Mucosa of descending colon (tissue), 3 donors: ENCODE data around the gene PLD2. TPM values are rescaled to one million over a fixed set of nuclear protein-coding genes. Genes with fewer than 3 reads are reported as not detected.
"Not testable (repeated sequence)": the region's sequence is repeated elsewhere in the genome, so short reads cannot be mapped to it uniquely, and the experiment has no call there.

Experiments
- ATAC-seq: fragments of 200-7000 bp; cut with Tn5 transposase; one replicate; pipeline ENCODE4 v1.9.1; 2020; ENCODE audit warnings: mild to moderate bottlenecking, moderate library complexity
- DNase-seq, 3 donors: peaks; one replicate each; pipeline ENCODE4 v3.0.0-alpha.2; 2020
- H3K36me3 ChIP-seq: fragments of 200-600 bp; one replicate; pipeline ENCODE4 v1.8.0; 2021; ENCODE audit warnings: low read depth, mild to moderate bottlenecking
- H3K4me1 ChIP-seq: fragments of 200-600 bp; one replicate; pipeline ENCODE4 v1.8.0; 2021; ENCODE audit warnings: low read depth, mild to moderate bottlenecking
- H3K4me3 ChIP-seq: fragments of 200-600 bp; one replicate; pipeline ENCODE4 v1.8.0; 2021; ENCODE audit warnings: mild to moderate bottlenecking
- H3K9me3 ChIP-seq: fragments of 200-600 bp; one replicate; pipeline ENCODE4 v1.8.0; 2021; ENCODE audit warnings: mild to moderate bottlenecking
- intact Hi-C, 2 donors: fragments of 100-400 bp; cut with DNase I in 1 of 2; cut with micrococcal nuclease in 1 of 2; formaldehyde crosslinking; loops; one replicate each; pipeline versions ENCODE4 v1.11.0 to v1.11.1; 2022; cut with DNase I, micrococcal nuclease
- total RNA-seq, 3 donors: library from RNA; stranded (reverse); fragmentation: NEBNext Ultra II Directional in 2 of 3; extraction: Animal tissue kit (Norgen Biotek cat#: 25700) in 2 of 3; gene quantifications; one replicate each; pipeline versions ENCODE4 v1.2.1 to v1.2.4, GENCODE V29; 2021 to 2023
- TF ChIP-seq, protein P1 (sequence below): fragments of 200-600 bp; IDR thresholded peaks from one replicate; pipeline ENCODE4 v1.8.0; 2022; ENCODE audit warnings: antibody characterized with exemption, mild to moderate bottlenecking
- donor health status: DM: no; HTN: no; CAD: no; lungs with moderate emphysema.
- donor health status: DM: no; HTN: no; CAD: no.
- donor health status: DM: no; HTN: yes; CAD: no.

Gene PLD2
- total RNA-seq, 3 donors from 2014 or later: 24.4 to 29.8 (median 29.2) TPM

GRCh38 chr17:4827399-4827798, 20.4 kb downstream of the PLD2 start:
- Histone ChIP-seq H3K4me3 (no peak overlapping the region), H3K4me1 (no peaks in the 10 kb centered on the region), H3K36me3 (no peaks in the 10 kb centered on the region), H3K9me3 (no peaks in the 10 kb centered on the region)
- intact Hi-C loops: no loop called here
- TF ChIP-seq, protein P1, sequence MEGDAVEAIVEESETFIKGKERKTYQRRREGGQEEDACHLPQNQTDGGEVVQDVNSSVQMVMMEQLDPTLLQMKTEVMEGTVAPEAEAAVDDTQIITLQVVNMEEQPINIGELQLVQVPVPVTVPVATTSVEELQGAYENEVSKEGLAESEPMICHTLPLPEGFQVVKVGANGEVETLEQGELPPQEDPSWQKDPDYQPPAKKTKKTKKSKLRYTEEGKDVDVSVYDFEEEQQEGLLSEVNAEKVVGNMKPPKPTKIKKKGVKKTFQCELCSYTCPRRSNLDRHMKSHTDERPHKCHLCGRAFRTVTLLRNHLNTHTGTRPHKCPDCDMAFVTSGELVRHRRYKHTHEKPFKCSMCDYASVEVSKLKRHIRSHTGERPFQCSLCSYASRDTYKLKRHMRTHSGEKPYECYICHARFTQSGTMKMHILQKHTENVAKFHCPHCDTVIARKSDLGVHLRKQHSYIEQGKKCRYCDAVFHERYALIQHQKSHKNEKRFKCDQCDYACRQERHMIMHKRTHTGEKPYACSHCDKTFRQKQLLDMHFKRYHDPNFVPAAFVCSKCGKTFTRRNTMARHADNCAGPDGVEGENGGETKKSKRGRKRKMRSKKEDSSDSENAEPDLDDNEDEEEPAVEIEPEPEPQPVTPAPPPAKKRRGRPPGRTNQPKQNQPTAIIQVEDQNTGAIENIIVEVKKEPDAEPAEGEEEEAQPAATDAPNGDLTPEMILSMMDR: no peak
- ATAC-seq (no peak), DNase-seq (no peak)

DNA sequence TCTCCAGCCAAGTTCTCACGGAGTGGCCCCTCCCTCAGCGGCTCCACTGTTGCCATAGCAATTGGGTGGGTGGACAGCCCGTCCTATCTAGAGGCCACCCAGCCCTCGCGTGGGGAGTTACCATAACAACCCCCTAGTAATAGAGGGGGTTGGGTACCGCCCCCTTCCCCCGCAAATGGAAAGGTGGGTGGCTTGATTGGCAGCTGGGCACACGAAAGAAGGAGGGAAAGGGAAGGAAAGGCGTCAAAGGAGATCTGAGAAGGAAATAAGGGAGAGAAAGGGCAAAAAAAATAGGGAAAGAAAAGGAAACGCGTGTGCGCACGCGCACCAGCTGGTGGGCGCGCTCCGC, 25.9 kb downstream of the PLD2 start:
- peak overlapping the region; percentile 91 for H3K4me3 ChIP-seq
- intact Hi-C loops, H3K36me3 ChIP-seq, DNase-seq, ATAC-seq, H3K9me3 ChIP-seq: not testable (repeated sequence)
- H3K4me1 ChIP-seq: peaks cover 23% of the 10 kb centered on the region

DNA sequence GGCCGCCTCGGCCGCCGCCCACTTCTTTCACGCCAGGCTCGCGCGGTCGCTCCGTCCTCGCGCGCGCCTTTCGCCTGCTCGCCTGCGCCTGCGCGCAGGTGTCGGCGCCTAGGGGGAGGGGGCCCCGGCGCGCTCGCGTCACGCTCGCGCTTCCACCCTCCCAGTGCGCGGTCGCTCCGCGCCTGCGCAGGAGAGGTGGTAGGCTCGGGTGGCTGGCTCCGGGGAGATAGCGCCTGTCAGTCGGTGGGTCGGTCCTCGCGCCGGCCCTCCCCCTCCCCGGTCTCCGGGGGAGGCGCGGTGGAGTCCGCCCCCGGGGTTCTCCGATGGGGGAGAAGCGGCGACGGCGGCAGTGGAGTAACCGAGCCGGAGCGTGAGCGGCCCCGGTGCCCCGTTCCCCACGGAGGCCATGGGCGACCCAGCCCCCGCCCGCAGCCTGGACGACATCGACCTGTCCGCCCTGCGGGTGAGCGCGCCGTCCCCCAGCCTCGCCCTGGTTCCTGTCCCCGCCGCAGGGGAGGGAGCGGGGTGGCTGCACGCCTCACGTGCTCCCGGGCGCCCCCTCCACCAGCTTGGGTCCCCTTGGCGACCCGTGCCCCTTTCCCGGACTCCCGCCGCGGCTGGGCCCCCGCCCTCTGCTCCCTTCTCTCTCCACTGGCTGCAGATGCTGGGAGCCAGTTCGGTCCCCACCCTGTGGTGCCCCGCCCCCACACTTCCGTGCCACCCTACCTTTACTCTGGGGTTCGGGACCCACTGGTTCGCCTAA, 26.4 kb downstream of the PLD2 start, which contains the start of gene MINK1:
MINK1 (plus strand) TSS at position 163 of the 763 bp plus-strand sequence; CDS start at position 407, 244 bp downstream.
- H3K4me1 ChIP-seq: peaks cover 23% of the 10 kb centered on the region
- TF ChIP-seq, protein P1: no peak
- ATAC-seq (peak; percentile 93), DNase-seq (peak; percentile 86 to 95 (median 94))
- H3K9me3 ChIP-seq: no peaks in the 10 kb centered on the region
- H3K4me3 ChIP-seq: peak within 1 kb of the TSS; percentile 91
- intact Hi-C loops: no loop called here
- H3K36me3 ChIP-seq: no peaks in the 10 kb centered on the region

DNA sequence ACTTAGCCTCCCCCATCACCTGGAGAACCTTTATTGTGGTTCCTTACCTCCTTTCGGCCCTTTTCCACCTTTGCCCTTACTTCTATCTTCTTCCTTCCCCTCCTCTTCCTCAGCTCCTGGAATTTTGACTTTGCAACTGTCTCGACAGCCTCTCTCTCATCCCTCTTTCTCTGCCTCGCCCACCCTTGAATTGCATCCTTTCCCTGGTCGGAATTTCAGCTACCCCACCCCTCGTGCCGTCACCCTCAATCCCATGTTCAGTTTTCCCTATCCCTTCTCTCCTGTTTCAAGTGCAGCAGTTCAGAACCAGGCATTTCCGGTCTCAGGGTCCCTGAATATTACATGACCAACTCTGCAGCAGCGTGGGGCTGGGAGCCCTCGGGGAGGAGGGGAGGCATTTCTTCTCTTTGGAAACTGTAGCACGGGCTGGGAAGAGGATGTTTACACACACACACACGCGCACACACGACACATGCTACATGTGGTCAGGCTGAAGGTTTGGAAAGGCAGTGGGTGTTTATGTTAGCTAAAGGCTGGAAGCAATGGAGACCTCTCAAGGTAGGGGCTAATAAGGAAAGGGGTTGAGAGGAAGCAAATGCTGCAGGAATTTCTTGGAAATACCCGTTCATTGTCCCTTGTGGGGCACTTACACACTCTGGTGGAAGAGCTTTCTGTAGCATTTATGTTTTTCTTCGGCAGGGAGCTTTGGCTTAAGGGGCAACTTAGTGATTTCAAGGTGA, 27.2 kb downstream of the PLD2 start:
- intact Hi-C loops: no loop called here
- peaks cover 23% of the 10 kb centered on the region for H3K4me1 ChIP-seq
- H3K36me3 ChIP-seq: no peaks in the 10 kb centered on the region
- TF ChIP-seq, protein P1: no peak
- H3K9me3 ChIP-seq: no peaks in the 10 kb centered on the region
- DNase-seq (peak in 2 of 3 donors; percentile 55 to 60), ATAC-seq (peak; percentile 21)
- H3K4me3 ChIP-seq: peak overlapping the region; percentile 91

DNA sequence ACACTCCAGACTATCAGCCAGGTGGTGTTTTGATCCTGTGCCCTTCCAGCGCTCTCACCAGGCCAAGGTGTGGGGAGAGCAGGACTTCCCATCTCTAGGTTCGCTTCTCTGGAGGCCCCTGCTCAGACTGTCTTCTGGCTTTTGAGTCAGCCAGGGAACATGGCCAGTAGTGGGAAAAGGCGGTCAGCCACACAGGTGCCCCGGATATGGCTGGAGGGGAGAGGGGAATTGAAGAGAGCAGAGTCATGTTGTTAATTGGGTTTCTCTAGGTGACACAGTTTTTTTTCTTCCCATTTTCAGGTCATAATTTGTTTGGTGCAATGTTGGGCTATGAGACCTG, 27.7 kb downstream of the PLD2 start:
- DNase-seq: peak in 2 of 3 donors; percentile 30 to 47
- peak; percentile 8 for ATAC-seq
- H3K36me3 ChIP-seq: no peaks in the 10 kb centered on the region
- H3K9me3 ChIP-seq: no peaks in the 10 kb centered on the region
- no peak overlapping the region for H3K4me3 ChIP-seq
- intact Hi-C loops: no loop called here
- TF ChIP-seq, protein P1: no peak
- H3K4me1 ChIP-seq: peaks cover 27% of the 10 kb centered on the region

DNA sequence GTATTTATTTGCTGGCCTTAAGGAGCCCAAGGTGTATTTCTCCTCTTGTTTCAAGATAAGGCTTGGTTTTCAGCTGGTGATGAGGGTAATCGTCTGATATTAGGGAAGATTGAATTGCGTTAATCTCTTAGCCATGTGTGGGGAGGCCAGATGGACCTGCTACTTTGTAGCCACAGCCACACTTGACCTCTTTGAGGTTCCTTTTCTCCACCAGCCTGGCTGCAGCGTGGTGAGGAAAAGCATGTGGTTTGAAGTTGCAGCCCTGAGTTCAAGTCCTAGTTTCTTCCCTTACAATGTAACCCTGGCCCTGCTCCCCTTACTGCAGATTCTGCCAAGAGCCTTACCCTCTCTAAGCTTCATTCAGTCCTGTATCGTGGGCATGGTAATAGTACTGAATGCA, 29.3 kb downstream of the PLD2 start:
- TF ChIP-seq, protein P1: no peak
- intact Hi-C loops: no loop called here
- DNase-seq (no peak), ATAC-seq (no peak)
- H3K4me1 ChIP-seq: peaks cover 33% of the 10 kb centered on the region
- H3K36me3 ChIP-seq: no peaks in the 10 kb centered on the region
- no peaks in the 10 kb centered on the region for H3K9me3 ChIP-seq
- no peak overlapping the region for H3K4me3 ChIP-seq
